Astrocyte of the spinal cord (primary cell): ENCODE data around the gene ZNF497.

ENCODE experiments used
- DNase-seq: peaks from one replicate; pipeline ENCODE4 v3.0.0; 2011; ENCODE audit warnings: low read depth, low spot score
- H3K4me3 ChIP-seq: 2 replicates; pipeline ENCODE4 v1.5.1; 2011; ENCODE audit warnings: low read depth, mild to moderate bottlenecking, low read length, moderate library complexity
- CTCF ChIP-seq: IDR thresholded peaks from 2 replicates; pipeline ENCODE4 v1.5.1; 2012; ENCODE audit warnings: low read depth, mild to moderate bottlenecking, low read length, inconsistent platforms
- in situ Hi-C: cut with HindIII; loops from 2 replicates; pipeline ENCODE4 v1.10.0; 2017; ENCODE audit warnings: low sequenced_read_pairs

The ZNF497 gene

GRCh38 chr19:58328999-58329398, 33.6 kb downstream of the ZNF497 start:
- peak; percentile 4 for TF ChIP-seq CTCF
- DNase-seq = no peak

GRCh38 chr19:58326914-58327726, 35.4 kb downstream of the ZNF497 start, which contains the start of gene ZSCAN22:
Gene ZSCAN22, plus strand, starts transcription at chr19:58326994. Its CDS starts 7,809 bp downstream, at chr19:58334803.
- in situ Hi-C loops = no loop called here
- peak within 1 kb of the TSS; percentile 84 for H3K4me3 ChIP-seq
- no peak for TF ChIP-seq CTCF
- DNase-seq = peak; percentile 97

More at GRCh38 chr19:58328999-58329398, 33.6 kb downstream of the ZNF497 start:
- no peak overlapping the region for H3K4me3 ChIP-seq
- in situ Hi-C loops = no loop called here

- DNase-seq = no peak
- TF ChIP-seq CTCF = no peak
- in situ Hi-C loops = no loop called here
- peak overlapping the region; percentile 84 for H3K4me3 ChIP-seq
Observed at GRCh38 chr19:58326501-58326913, 36.0 kb downstream of the ZNF497 start.

GRCh38 chr19:58325311-58326022, 37.1 kb downstream of the ZNF497 start:
- DNase-seq = no peak
- in situ Hi-C loops = no loop called here
- TF ChIP-seq CTCF = no peak
- H3K4me3 ChIP-seq = peak overlapping the region; percentile 84

GRCh38 chr19:58319241-58319640, 43.3 kb downstream of the ZNF497 start:
- DNase-seq = no peak
- H3K4me3 ChIP-seq = no peak overlapping the region
- in situ Hi-C loops = no loop called here
- TF ChIP-seq CTCF = no peak

GRCh38 chr19:58318297-58318696, 44.3 kb downstream of the ZNF497 start:
- in situ Hi-C loops = no loop called here
- no peak for TF ChIP-seq CTCF
- no peak for DNase-seq
- no peak overlapping the region for H3K4me3 ChIP-seq
